Measurements from ENCODE around the gene PRPH. TPM values are rescaled to one million over a fixed set of nuclear protein-coding genes. Genes with fewer than 3 reads are reported as not detected.

The PRPH gene
- total and polyA plus RNA-seq, 9 donors: 0.15 to 1.8 (median 0.34) TPM

GRCh38 chr12:49347311-49348193 lies 52.6 kb downstream of the PRPH start:
- peak overlapping the region; percentile 9 for H3K4me3 ChIP-seq
- H3K9me3 ChIP-seq: no peaks in the 10 kb centered on the region
- DNase-seq: peak; percentile 63 to 84 (median 76)
- peak; percentile 63 to 74 (median 70) for TF ChIP-seq CTCF (IDR thresholded peaks at IDR 0.05)
- TF ChIP-seq POLR2A (IDR thresholded peaks at IDR 0.05): no peak
- intact Hi-C loops (cut with DNase I): loop anchor here in 2 of 4 donors (5.0 to 10.0 kb wide), 2 partner anchors 167 to 170 kb away; no protein-coding TSS in a partner anchor
- peaks cover 22% of the 10 kb centered on the region for H3K27me3 ChIP-seq
- no peaks in the 10 kb centered on the region for H3K36me3 ChIP-seq
- 4 to 10% (median 6%) methylated on average over 32 to 37 of the region's 37 CpGs for WGBS, 3 donors
- H3K27ac ChIP-seq: no peak overlapping the region
- peaks cover 16% of the 10 kb centered on the region for H3K4me1 ChIP-seq (ENCODE audit: insufficient read depth)

Other genes starting within 250 kb of the PRPH start
- gene KMT2D, start 234.4 kb upstream of the PRPH start, total RNA-seq: 10 to 100 TPM; 28.3 to 97.0 (median 79.1) TPM
- gene KMT2D, start 234.4 kb upstream of the PRPH start, polyA plus RNA-seq: 10 to 100 TPM; 35.5 to 51.8 TPM
- under 1 TPM in 5 of 7 donors, not detected in 2; 0.18 to 0.60 (median 0.34) TPM for gene RHEBL1, start 225.2 kb upstream of the PRPH start, total RNA-seq
- gene RHEBL1, start 225.2 kb upstream of the PRPH start, polyA plus RNA-seq: 1 to 10 TPM in 1 of 2 donors, under 1 TPM in 1; 1.00 to 1.2 TPM
- 1 to 10 TPM in 1 of 7 donors, under 1 TPM in 6; 0.20 to 1.1 (median 0.45) TPM for gene DHH, start 200.3 kb upstream of the PRPH start, total RNA-seq
- gene DHH, start 200.3 kb upstream of the PRPH start, polyA plus RNA-seq: 1 to 10 TPM; 1.0 to 1.4 TPM
- 10 to 100 TPM; 66.3 to 95.8 (median 69.5) TPM for gene LMBR1L, start 184.3 kb upstream of the PRPH start, total RNA-seq
- gene LMBR1L, start 184.3 kb upstream of the PRPH start, polyA plus RNA-seq: 10 to 100 TPM; 63.8 to 65.7 TPM
- gene TUBA1B, start 163.8 kb upstream of the PRPH start, total RNA-seq: 100 to 1,000 TPM; 326 to 647 (median 340) TPM
- 100 to 1,000 TPM; 281 to 705 TPM for gene TUBA1B, start 163.8 kb upstream of the PRPH start, polyA plus RNA-seq
- gene TUBA1A, start 106.1 kb upstream of the PRPH start, total RNA-seq: 100 to 1,000 TPM; 140 to 247 (median 184) TPM
- gene TUBA1A, start 106.1 kb upstream of the PRPH start, polyA plus RNA-seq: 100 to 1,000 TPM; 214 to 535 TPM
- gene TUBA1C, start 30.1 kb upstream of the PRPH start, total RNA-seq: 100 to 1,000 TPM in 4 of 7 donors, 10 to 100 TPM in 3; 51.9 to 122 (median 101) TPM
- gene TUBA1C, start 30.1 kb upstream of the PRPH start, polyA plus RNA-seq: 100 to 1,000 TPM in 1 of 2 donors, 10 to 100 TPM in 1; 81.0 to 179 TPM
- gene TROAP, start 28.1 kb downstream of the PRPH start, total RNA-seq: 1 to 10 TPM in 3 of 7 donors, under 1 TPM in 3, not detected in 1; 0.36 to 1.6 (median 0.89) TPM
- gene TROAP, start 28.1 kb downstream of the PRPH start, polyA plus RNA-seq: under 1 TPM; 0.40 to 0.92 TPM
- gene C1QL4, start 42.0 kb downstream of the PRPH start, total RNA-seq: not detected
- not detected for gene C1QL4, start 42.0 kb downstream of the PRPH start, polyA plus RNA-seq
- 1 to 10 TPM in 1 of 7 donors, under 1 TPM in 4, not detected in 2; 0.37 to 3.4 (median 0.47) TPM for gene DNAJC22, start 51.7 kb downstream of the PRPH start, total RNA-seq
- under 1 TPM; 0.30 to 0.58 TPM for gene DNAJC22, start 51.7 kb downstream of the PRPH start, polyA plus RNA-seq
- 10 to 100 TPM in 6 of 7 donors, 1 to 10 TPM in 1; 9.1 to 19.7 (median 15.2) TPM for gene SPATS2, start 72.3 kb downstream of the PRPH start, total RNA-seq
- gene SPATS2, start 72.3 kb downstream of the PRPH start, polyA plus RNA-seq: 10 to 100 TPM; 10.9 to 28.2 TPM
- gene KCNH3, start 243.9 kb downstream of the PRPH start, total RNA-seq: 1 to 10 TPM in 2 of 7 donors, under 1 TPM in 4, not detected in 1; 0.13 to 5.9 (median 0.77) TPM
- gene KCNH3, start 243.9 kb downstream of the PRPH start, polyA plus RNA-seq: under 1 TPM in 1 of 2 donors, not detected in 1; 0.27 TPM